SJSA1 (cell line): ENCODE data around the gene PRDM11. TPM values are rescaled to one million over a fixed set of nuclear protein-coding genes. Genes with fewer than 3 reads are reported as not detected.

Source experiments
- DNase-seq, 2 experiments: peaks; one replicate each; pipeline ENCODE4 v3.0.0-alpha.2; 2015 to 2020; ENCODE audit warnings: low spot score in 2 of 2, low read depth in 1 of 2
- H3K27ac ChIP-seq: fragments of 250-450 bp; sonication (Bioruptor Pico); 2 replicates; pipeline ENCODE4 v1.5.1; 2020; ENCODE audit warnings: mild to moderate bottlenecking, moderate library complexity
- H3K27me3 ChIP-seq: fragments of 250-450 bp; sonication (Bioruptor Pico); replicated peaks from 2 replicates; pipeline ENCODE4 v1.5.1; 2020; ENCODE audit warnings: mild to moderate bottlenecking, moderate library complexity
- H3K36me3 ChIP-seq: fragments of 250-450 bp; sonication (Bioruptor Pico); 2 replicates; pipeline ENCODE4 v1.5.1; 2020; ENCODE audit warnings: mild to moderate bottlenecking
- H3K4me1 ChIP-seq: fragments of 250-450 bp; sonication (Bioruptor Pico); replicated peaks from 2 replicates; pipeline ENCODE4 v1.6.1; 2021; ENCODE audit warnings: mild to moderate bottlenecking
- H3K4me3 ChIP-seq: fragments of 250-450 bp; sonication (Bioruptor Pico); 2 replicates; pipeline ENCODE4 v1.5.1; 2020; ENCODE audit warnings: mild to moderate bottlenecking
- H3K9me3 ChIP-seq: fragments of 250-450 bp; sonication (Bioruptor Pico); replicated peaks from 2 replicates; pipeline ENCODE4 v1.5.1; 2020; ENCODE audit warnings: mild to moderate bottlenecking
- total RNA-seq: library from RNA; depleted of rRNA; stranded (reverse); fragments of >200 nt; shearing (Covaris generic); gene quantifications from 2 replicates; pipeline ENCODE4 v1.2.3, GENCODE V29; 2014

PRDM11 gene
- total RNA-seq, 1 experiment from 2014 or later = 6.7 TPM

GRCh38 chr11:45156201-45156600 is 9.8 kb downstream of the PRDM11 start:
- H3K4me1 ChIP-seq = no peaks in the 10 kb centered on the region
- H3K27ac ChIP-seq = no peak overlapping the region
- DNase-seq = no peak
- H3K4me3 ChIP-seq = no peak overlapping the region
- H3K9me3 ChIP-seq = no peaks in the 10 kb centered on the region
- H3K36me3 ChIP-seq = no peaks in the 10 kb centered on the region
- H3K27me3 ChIP-seq = no peaks in the 10 kb centered on the region

DNA sequence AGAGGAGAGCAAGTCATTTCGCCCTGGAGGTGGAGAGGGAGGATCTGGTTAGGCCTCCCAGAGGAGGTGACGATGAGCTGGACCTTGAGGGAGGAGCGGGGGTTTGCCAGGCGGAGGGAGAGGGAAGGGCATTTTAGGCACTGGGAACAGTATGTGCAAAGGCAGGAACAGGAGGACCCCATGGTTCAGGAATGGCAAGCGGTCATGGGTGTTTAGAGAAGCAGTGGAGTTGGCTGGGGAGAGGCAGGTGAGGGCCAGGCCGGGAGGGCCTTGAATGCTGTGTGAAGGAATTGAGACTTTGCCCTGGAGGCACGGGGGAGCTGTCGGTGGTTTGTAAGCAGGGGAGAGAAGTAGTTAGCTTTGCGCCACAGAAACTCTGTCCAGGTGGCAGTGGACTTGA is 10.3 kb downstream of the PRDM11 start:
- DNase-seq = no peak
- no peaks in the 10 kb centered on the region for H3K9me3 ChIP-seq

GRCh38 chr11:45157247-45158209 is 11.1 kb downstream of the PRDM11 start:
- Histone ChIP-seq H3K36me3 (no peaks in the 10 kb centered on the region), H3K4me1 (no peaks in the 10 kb centered on the region)

More for the DNA sequence above, 10.3 kb downstream of the PRDM11 start:
- Histone ChIP-seq H3K4me3 (no peak overlapping the region), H3K27ac (no peak overlapping the region), H3K36me3 (no peaks in the 10 kb centered on the region), H3K4me1 (no peaks in the 10 kb centered on the region), H3K27me3 (no peaks in the 10 kb centered on the region)

DNA sequence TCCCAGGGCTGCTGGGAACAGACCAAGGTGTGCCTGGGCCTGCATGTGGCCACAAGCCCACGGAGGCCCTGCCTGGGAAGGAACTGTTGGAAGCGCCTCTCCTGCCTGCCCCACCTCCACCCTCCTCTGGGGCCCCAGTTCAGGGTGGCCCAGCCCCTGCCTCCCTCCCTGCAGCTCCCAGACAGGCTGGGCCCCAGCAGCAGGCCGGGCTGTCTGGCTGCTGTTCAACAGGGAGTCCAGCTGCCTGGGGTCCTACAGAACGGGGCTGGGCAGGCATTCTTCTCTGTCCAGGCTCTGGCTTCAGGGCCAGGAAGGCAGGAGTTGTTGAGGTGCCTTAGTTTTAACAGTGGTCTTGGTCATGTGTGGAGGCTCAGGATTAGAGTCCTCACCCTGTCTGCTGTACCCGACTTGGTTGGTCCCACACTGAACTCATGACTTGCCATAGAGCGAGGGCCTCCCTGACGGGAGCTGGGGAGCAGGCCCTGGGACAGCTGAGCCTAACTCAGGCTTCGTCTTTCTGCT is 11.8 kb downstream of the PRDM11 start:
- no peak overlapping the region for H3K4me3 ChIP-seq
- no peaks in the 10 kb centered on the region for H3K4me1 ChIP-seq
- H3K36me3 ChIP-seq = no peaks in the 10 kb centered on the region
- no peaks in the 10 kb centered on the region for H3K9me3 ChIP-seq
- no peak for DNase-seq
- no peak overlapping the region for H3K27ac ChIP-seq
- H3K27me3 ChIP-seq = no peaks in the 10 kb centered on the region

More at GRCh38 chr11:45157247-45158209, 11.1 kb downstream of the PRDM11 start:
- Histone ChIP-seq H3K27me3 (no peaks in the 10 kb centered on the region), H3K27ac (no peak overlapping the region), H3K9me3 (no peaks in the 10 kb centered on the region), H3K4me3 (no peak overlapping the region)
- DNase-seq = no peak

DNA sequence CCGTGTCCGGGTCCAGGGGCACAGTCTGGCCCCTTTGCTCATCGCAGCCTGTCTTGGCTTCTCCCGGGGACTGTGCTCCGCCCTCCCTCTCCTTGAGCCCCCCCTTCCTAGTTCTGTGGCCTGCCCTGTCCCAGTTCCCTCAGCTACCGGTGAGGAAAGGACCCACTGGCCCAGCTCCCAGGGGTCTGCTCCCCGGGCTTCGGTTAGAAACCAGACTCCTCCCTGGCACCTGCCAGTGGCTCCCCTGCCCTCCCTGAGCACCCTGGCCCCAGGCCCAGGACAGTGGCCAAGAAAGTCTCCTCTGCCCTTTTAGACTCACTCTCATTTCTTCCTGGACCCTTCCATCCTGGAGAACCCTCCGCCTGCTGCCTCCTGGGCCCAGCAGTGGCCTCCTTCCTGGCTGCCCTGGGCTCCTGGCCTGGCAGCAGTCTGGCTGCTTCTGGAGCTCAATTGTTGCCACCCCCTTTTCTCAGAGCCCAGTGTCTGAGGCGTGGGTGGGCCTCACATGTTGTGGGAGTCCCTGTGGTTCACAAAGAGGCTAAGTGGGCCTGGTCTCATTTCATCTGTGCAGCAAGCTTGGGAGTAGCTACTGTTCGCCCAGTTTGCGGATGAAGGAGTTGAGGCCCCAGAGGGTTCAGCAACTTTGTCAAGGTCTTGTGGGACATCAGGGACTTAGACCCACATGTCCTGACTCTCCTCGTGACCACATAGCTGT is 12.6 kb downstream of the PRDM11 start:
- no peaks in the 10 kb centered on the region for H3K4me1 ChIP-seq
- no peak overlapping the region for H3K27ac ChIP-seq

GRCh38 chr11:45159781-45160365 is 13.4 kb downstream of the PRDM11 start:
- Histone ChIP-seq H3K9me3 (no peaks in the 10 kb centered on the region), H3K4me3 (no peak overlapping the region), H3K4me1 (no peaks in the 10 kb centered on the region), H3K27me3 (no peaks in the 10 kb centered on the region), H3K27ac (no peak overlapping the region), H3K36me3 (no peaks in the 10 kb centered on the region)
- DNase-seq = no peak

More for the DNA sequence above, 12.6 kb downstream of the PRDM11 start:
- Histone ChIP-seq H3K9me3 (no peaks in the 10 kb centered on the region), H3K36me3 (no peaks in the 10 kb centered on the region), H3K4me3 (no peak overlapping the region), H3K27me3 (no peaks in the 10 kb centered on the region)
- no peak for DNase-seq

DNA sequence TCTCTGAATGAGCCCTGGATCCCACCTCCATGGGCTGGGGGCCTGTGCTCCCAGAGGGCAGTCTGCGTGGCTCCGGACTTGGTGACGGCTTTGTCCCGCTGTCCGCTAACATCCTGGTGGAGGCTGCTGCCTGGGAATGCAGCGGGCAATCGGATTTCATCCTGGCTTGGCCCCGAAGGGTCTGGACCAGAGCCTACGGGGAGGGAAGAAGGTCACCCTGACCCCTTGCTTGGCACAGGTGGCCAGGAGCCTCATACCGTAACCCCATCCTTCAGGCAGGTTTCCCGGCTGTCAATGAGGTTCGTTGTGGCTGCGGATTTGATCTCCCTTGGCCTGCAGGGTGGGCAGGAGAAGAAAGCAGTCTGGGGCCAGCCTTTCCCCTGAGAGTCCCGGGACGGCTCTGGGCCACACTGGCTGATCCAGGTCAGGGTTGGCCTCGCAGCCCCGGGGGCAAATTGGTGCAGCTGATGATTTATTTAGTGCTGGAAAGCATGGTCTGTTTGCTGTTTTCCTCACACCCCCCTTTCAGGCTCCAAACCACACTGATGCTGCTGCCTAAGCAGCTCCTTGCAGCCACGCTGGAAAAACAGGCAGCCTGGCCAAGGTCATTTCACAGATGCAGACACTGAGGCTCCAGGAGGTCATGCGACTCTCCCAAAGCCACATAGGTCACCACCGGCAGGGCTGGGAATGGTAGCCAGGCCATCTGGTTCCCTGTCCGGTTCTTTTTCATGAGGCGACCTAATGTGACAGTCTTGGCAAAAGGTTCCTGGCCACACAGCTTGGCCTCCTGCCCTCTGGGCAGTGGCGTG is 15.0 kb downstream of the PRDM11 start:
- H3K36me3 ChIP-seq = no peaks in the 10 kb centered on the region
- no peak overlapping the region for H3K4me3 ChIP-seq
- H3K4me1 ChIP-seq = no peaks in the 10 kb centered on the region
- no peaks in the 10 kb centered on the region for H3K27me3 ChIP-seq
- H3K27ac ChIP-seq = no peak overlapping the region
- DNase-seq = no peak
- H3K9me3 ChIP-seq = no peaks in the 10 kb centered on the region

DNA sequence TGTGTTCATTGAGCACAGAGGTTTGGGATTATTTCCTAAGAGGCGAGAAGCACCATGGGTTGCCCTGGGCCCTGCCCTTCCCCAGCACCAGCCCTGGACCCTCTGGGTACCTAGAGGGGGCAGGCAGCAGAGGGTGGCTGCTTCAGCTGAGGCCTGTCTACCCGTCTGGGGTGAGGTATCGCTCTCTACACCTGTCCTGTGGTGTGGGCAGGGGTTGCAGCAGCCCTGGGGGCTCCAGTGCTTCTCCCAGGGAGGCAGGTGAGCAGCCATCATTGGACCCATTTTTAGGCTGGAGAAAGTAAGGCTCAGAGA is 15.6 kb downstream of the PRDM11 start:
- DNase-seq = no peak
- Histone ChIP-seq H3K4me3 (no peak overlapping the region), H3K9me3 (no peaks in the 10 kb centered on the region), H3K27ac (no peak overlapping the region), H3K27me3 (no peaks in the 10 kb centered on the region), H3K4me1 (no peaks in the 10 kb centered on the region), H3K36me3 (no peaks in the 10 kb centered on the region)

- Histone ChIP-seq H3K9me3 (no peaks in the 10 kb centered on the region), H3K36me3 (no peaks in the 10 kb centered on the region), H3K27ac (no peak overlapping the region), H3K27me3 (no peaks in the 10 kb centered on the region), H3K4me1 (no peaks in the 10 kb centered on the region), H3K4me3 (no peak overlapping the region)
- no peak for DNase-seq
Observed at GRCh38 chr11:45162916-45163879, 16.8 kb downstream of the PRDM11 start.

DNA sequence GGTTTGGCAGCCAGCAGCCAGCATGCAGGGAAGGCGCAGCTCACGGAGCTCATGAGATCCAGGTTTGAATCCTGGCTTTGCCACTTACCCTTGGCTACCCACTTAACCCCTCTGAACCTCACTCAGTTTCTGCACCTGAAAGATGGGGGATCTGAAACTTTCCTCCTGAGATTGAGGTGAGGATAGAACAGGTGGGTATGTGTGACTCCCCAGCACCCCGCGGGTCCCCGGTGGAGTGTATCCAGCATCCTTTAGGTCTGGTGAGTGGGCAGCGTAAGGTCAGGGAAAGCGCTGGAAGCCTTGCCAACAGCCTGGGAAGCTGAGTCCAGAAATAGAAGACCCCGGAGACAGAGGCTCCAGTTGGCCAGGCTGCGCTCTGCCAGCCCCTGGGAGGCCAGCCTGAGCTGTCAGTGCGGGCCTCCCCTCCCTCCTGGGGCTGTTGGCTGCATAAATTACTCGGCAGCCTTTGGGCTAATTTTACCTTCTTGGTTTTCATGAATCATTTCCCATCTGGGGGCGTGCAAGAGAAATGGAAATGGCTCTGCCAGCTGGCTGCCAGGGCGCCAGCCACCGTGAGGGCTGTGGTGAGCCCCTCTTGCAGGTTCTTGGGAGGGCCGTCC is 17.6 kb downstream of the PRDM11 start:
- DNase-seq = no peak
- Histone ChIP-seq H3K27me3 (no peaks in the 10 kb centered on the region), H3K9me3 (no peaks in the 10 kb centered on the region), H3K4me1 (no peaks in the 10 kb centered on the region), H3K27ac (no peak overlapping the region), H3K4me3 (no peak overlapping the region), H3K36me3 (no peaks in the 10 kb centered on the region)

GRCh38 chr11:45165386-45165785 is 18.9 kb downstream of the PRDM11 start:
- H3K4me1 ChIP-seq = no peaks in the 10 kb centered on the region
- no peak for DNase-seq
- no peaks in the 10 kb centered on the region for H3K27me3 ChIP-seq
- no peaks in the 10 kb centered on the region for H3K36me3 ChIP-seq
- no peaks in the 10 kb centered on the region for H3K9me3 ChIP-seq
- H3K27ac ChIP-seq = no peak overlapping the region
- no peak overlapping the region for H3K4me3 ChIP-seq
